NCI-H69 (cell line): ENCODE data around the gene CMTM8.
A peak's percentile ranks its signal among the peaks of the same experiment; 100 is the strongest.
"Not testable (repeated sequence)": the region's sequence is repeated elsewhere in the genome, so short reads cannot be mapped to it uniquely, and the experiment has no call there.

Source experiments
- DNase-seq: peaks from one replicate; lab custom pipeline; 2025; lab: John Stamatoyannopoulos, UW

Gene CMTM8, protein sequence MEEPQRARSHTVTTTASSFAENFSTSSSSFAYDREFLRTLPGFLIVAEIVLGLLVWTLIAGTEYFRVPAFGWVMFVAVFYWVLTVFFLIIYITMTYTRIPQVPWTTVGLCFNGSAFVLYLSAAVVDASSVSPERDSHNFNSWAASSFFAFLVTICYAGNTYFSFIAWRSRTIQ

DNA sequence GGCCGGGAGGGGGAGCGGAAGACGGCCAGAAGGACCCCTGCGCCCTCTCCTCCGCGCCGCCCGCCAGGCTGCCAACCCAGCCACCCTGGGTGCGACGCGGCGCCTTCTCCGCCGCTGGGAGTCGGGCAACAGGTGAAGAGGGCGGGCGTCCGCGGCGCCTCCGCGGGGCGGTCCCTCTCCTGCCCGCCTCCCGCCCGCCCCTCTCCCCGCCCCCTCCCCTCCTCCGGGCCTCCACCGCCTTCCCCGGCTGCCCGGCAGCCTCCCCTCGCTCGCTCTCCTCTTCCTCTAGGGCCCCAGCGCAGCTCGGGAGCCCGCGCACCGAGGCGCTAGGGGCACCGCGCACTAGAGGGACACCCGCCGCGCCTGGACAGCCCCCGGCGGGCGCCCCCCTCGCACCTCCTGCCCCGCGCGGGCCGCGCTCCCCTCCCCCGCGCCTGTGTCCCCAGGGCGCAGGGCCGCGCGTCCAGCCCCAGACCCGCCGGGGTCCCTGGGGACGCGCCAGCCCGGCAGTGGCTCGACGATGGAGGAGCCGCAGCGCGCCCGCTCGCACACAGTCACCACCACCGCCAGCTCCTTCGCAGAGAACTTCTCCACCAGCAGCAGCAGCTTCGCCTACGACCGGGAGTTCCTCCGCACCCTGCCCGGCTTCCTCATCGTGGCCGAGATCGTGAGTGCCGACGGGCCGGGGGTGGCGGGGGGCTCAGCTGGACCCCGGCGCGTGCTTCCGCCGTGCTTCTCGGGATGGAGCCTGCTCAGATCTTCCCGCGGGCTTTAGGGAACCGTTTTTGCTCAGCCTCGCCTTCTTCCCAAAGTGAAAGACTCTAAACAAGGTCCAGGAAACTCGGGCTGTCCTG lies at the start of gene CMTM8:
Gene CMTM8, plus strand, starts transcription at position 228 of the 854 bp plus-strand sequence. Its CDS starts 293 bp downstream, at position 521.
- DNase-seq, result peak; percentile 79

DNA sequence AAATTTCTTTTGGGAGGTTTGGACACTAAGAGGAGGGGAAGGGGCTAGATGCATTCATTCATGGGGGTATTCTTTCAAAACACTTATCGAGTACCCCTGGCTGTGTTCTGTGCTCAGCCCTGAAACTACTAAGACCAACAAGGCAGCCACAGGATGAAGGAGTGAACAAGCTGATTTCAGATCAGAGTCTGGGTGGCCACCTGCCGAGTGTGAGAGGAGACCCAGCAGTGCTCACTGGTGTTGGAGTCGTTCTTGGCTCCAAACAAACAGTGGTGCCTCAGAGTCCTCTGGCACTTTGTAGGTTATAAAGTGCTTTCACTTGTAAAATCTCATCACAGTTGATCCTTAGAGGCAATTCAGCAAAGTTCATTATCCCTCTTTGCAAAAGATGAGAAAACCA lies 48.8 kb upstream of the CMTM8 start:
- DNase-seq, result no peak

DNA sequence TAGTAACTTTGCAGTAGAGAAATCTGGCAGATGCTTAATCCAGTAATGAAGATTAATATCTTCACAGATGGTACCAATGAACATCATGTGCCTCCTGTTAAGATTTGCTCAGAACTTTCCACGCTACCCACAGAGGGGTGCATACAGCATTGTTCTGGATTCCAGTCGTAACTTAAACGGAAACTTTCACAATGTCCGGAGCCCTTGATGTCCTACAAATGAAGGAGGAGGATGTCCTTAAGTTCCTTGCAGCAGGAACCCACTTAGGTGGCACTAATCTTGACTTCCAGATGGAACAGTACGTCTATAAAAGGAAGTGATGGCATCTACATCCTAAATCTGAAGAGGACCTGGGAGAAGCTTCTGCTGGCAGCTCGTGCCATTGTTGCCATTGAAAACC lies 47.9 kb upstream of the CMTM8 start:
- not testable (repeated sequence) for DNase-seq

DNA sequence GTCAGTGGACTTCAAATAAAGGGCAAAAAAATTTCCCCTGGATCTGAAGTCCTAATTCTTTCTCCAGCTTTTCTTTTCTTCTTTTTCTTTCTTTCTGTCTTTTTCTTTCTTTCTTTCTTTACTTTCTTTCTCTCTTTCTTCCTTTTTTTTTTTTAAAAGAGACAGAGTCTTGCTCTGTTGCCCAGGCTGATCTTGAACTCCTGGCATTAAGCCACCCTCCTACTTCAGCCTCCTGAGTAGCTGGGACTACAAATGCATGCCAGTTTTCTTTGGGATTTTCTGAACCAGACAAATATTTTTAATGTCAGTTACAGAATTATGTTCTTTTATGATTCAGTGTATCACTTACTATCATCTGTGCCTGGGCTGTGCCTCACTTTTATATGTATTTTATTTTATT lies 45.4 kb upstream of the CMTM8 start:
- no peak for DNase-seq

DNA sequence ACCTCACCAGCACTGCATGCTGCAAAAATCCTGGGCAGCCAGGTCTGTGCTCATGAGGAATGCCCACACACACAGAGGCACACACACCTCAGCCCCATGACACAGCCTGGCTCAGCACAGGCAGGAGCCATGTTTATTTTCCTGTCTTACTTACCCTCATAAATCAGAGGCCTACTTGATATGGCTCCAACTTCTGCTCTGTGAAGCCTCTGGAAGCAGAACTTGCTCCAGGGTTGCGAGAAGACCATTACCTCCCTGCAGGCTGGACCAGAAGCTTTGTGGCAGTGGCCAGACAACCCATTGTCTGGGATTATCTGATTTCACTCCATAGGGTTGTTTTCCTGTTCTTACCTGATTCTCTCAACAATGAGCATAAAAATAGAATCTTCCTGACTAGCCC lies 43.8 kb upstream of the CMTM8 start:
- DNase-seq, result no peak

DNA sequence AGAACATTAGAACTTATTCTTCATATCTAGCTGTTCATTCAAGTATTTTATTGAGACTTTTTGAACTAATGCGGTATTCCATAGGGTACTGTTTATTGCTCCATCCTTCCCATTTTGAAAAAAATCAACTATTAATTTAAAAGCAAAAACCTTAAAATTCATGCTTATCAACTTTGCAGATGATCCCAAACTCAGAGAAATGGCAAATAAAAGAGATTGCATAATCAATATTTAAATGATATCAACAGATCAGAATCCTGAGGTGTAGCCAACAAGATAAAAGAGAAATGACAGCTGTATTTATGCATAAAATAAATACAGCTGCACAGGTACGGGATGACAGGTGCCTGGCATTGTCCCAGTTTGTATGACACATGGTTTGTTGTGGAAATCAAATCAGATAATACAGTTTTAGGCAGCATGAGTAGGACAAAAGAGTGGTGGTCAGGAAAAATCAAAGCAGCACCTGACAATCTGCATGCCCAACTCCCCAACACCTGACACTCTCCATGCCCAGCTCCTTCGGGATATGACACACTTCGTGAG lies 42.4 kb upstream of the CMTM8 start:
- no peak for DNase-seq

DNA sequence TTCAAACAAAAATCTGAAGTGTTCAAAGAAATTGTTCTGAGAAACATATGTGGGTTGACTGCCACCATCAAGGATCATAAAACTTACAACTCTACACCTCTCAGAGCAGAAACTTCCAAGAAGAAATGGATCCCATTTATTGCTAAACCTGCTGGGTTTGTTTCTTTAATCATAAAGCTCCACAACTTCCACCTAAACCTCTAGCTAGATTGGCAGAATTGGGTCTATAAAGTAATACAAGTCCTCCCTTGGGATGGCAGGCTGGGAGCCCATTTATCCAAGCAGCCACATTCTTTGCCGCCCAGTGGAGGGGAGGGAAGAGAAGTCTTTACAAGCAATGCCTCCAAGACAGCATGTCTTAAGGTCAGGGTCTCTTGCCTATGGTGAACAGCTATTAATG lies 40.5 kb upstream of the CMTM8 start:
- no peak for DNase-seq

DNA sequence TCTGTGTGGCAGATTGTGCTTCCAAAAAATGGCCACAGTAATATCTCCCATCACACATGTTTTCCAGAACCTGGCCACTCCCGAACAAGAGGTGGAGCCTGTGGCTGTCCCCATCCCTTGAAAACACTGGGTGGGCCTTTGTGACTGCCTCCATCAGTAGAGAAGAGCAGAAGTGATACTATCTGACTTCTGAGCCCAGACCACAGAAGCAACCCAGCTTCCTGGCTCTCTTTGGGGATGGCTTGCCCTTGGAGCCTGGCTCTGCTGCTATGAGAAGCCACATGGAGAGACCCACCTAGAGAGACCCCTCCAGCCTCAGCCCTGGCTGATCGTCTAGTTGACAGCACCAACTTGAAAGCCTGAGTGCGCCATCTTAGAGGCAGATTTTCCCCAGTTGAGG lies 39.8 kb upstream of the CMTM8 start:
- DNase-seq, result no peak

DNA sequence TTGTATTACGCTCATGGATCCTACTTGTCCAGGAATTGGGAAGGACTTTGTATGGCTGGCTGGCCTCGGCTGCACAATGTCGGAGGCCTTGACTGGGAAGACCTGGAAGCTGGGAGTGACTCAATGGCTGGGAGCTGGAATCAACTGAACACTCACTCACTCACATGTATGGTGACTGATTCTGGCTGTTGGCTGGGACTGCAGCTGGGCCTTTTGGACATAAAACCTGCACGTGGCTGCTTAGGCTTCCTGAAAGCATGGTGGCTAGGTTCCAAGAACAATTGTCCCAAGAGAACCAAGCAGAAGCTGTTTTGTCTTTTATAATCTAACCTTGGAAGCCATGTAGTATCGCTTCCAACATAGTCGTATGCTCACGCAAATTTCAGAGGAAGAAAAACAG lies 38.0 kb upstream of the CMTM8 start:
- DNase-seq, result no peak

DNA sequence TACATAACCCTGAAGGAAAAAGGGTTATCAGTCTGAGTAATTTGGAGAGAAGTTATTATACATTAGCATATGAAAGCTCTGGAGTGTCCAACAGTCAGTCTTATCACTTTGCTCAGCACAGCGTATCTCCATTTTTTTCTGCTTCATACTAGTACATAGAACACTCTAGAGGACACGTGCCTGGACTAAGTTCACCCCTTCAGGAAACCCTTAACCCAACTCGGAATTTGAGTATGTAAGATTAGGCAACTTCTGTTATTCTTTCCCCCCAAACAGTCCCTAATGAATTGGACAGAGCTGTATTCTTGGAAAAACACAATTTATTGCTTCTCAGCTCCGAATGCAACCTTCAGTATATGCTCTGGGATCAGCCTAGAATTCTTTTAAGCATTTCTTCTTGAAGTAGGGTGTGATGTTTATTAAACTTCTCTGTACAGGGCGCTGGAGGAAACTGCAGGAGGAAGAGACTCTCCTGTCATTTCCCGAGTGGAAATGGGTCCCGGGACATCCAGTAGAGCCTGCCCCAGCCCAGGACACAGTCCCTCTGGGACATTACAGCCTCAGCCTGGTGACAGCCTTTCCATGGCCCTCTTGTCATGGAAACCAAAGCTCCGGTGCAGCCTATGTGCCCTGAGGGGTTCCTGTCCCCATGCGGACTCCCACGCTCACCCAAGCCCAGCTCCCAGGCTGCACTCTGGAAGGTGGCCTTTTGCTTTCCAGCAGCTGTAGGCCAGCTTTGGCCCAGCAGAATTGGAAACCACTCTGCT lies 37.3 kb upstream of the CMTM8 start:
- no peak for DNase-seq

DNA sequence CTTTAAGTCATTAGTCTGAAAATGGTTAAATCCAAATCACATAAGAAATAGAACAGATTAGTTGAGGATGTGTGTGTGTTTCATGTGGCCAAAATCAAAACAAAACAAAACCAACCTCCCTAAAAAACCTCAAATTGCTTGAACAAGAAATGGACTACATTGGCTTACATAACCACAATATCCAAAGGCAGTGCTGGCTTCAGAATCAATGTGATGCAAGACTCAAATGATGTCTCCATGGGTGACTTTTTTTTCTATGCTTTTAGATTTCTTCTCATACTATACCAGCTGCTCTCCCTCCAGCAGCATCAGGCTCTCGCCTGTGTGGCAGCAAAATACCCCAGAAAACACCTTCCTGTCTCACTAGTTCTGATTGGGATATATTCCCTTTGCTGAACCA lies 36.0 kb upstream of the CMTM8 start:
- DNase-seq, result no peak

DNA sequence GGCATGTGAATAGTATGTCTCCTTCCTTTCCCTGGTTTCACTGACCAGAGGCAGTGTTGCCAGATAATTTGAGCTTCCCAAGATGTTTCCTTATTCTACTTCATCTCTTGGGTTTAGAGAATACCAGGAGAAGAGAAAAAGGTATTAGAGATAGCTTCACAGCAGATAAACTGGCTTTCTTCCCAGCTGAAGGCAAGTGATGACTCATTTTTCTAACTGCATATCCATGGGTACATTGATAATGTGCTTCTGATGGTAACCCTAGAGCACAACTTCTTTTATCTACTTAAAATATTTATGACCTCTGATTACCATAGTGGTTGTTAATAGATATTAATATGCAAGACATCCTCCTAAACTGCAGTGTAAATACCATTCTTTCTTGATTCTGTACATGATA lies 34.6 kb upstream of the CMTM8 start:
- DNase-seq, result no peak

DNA sequence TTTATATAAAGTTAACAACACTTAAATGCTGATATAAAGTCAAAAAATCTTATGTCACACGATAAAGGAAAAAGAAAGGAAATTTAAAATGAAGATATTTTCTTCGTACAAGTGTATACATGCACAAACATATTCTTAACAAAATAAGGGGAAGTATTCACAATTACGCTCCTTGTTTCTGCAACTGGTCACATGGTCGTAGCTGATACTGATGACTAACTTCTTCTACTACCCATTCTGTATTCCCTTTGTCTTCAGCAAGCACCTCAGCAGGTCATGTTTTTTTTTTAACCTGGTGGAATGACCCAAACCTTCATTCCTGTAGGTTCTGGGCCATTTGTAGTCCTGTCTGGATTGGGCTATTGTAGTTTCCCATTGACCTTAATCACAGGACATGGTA lies 30.0 kb upstream of the CMTM8 start:
- no peak for DNase-seq

DNA sequence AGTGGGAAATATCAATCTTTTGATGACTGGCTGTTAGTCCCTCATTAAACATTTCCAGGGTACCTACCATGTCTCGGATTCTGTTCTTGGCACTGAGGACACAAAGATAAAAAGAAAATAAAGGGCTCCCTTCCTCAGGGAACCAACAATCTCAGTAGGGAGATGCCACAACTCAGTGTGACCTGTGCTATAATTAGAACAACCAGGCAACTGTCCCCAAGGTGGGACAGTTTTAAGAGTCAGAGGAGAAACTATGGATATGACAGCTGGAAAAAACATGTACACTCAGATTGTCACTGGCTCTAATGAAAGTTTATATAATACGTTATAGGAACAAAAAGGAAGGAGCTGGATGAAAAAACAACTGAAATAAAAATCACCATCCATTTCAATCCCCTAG lies 23.3 kb upstream of the CMTM8 start:
- no peak for DNase-seq

DNA sequence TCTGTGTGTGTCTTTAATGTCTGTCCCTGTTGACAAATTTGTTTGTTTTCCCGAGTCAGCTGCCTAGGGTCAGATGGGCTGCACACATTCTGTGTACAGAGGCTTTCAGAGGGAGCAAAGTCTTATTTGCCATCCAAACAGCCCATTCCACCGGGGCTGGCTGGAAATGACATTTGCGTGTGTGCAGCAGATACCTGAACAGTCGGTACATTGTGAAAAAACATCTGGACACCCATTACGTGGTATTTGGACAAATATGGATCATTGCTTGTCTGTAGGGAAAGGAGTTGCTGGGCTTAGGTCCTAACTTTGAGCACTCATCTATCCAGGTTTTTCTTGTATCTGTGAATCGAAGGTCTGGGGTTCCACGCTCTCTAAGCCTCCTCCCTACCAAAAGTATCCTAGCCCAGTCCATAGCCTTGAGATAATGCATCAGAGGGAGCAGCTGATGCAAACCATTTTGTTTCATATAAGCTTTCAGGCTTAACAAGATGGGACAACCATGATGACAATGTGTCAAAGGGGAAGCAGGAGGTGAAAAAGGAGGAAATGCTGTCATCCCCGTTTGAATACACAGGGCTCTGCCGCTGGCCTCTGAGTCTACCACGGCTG lies 22.2 kb upstream of the CMTM8 start:
- peak; percentile 47 for DNase-seq

DNA sequence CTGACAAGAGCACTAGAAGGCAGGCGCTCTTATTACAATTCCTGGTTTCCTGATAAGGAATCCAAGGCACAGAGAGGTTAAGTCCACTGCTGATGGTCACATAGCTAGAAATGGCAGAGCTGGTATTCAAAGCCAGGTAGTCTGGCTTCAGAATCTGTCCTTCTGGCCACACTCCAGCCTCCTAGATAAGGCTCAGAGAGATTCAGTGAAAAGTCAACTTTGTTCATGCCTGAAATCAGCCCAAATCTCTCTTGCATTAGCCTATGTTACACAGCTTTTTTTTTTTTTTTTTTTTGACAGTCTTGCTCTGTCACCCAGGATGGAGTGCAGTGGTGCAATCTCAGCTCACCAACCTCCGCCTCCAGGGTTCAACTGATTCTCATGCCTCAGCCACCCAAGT lies 21.1 kb upstream of the CMTM8 start:
- no peak for DNase-seq

DNA sequence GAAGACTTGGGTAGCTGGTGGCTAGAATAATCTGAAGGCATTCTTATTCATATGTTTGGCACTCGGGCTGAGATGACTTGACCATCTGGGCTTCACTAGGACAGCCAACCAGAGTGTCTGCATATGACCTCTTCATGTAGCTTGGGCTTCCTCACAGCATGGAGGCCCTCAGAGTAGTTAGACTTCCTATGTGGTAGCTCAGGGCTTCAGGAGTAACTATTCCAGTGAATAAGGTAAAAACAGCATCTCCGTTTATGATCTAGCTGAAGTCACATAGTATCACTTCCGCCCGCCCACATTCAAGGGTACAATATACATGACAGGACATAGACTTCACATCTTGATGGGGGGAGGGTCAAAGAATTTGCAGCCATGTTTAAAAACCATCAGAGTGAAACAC lies 18.9 kb upstream of the CMTM8 start:
- DNase-seq, result no peak

DNA sequence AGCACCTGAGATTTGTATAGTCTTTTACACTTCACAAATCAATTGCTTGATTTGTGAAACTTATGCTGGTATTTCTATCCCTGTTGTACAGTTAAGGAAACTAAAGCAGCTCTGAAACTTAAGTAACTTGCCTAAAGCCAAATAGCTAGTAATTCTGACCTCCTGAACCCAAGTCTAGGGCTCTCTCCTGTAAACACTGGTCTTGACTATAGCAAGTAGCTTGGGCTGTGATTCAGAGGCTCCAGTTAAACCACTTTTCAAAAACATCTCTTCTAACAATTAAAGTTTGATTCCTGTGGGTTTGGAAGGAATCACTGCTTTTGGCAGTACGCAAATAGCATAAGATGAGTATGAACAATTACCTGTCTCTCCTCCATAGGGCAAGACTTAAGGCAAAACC lies 18.5 kb upstream of the CMTM8 start:
- no peak for DNase-seq

DNA sequence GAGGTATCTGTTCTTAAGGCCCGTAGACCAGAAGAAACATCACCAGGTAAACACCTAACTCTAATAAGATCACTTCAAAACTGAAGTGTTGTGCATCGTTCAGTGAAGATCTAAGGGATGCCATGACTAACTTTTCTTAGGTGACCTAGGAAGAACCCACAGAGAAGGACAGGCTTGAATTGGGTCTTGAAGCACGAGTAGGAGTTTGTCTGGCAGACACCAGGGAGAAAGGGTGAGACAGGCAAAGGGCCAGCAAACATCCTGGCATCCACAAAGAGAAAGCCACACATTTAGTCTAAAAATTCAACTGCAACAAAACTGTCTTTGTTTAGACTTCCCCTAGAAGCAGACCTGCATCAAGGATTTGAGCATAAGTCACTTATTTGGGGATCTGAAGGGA lies 15.5 kb upstream of the CMTM8 start:
- DNase-seq, result no peak

DNA sequence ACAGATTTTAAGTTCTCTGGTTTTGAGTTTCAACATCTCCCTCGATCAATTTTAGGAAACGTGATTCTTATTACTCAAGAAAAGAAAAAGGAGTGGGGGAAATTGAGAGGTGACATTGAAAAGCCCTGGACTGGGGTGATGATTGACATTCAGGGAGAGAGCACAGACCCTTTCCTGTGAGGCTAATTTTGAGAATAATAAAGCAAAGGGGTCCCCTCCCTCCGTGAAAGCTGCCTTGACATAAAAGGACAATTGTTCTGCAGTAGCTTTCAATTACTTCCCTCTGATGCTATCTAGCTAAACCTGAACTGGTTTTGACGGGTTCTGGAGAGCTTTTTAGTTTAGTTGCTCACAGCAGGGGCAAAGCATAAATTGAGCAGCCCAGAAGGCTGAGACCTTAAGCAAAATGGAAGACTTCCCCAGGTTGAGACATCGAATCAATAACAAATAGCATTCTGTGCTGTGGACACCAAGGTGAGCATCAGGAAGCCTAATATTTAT lies 14.4 kb upstream of the CMTM8 start:
- no peak for DNase-seq

DNA sequence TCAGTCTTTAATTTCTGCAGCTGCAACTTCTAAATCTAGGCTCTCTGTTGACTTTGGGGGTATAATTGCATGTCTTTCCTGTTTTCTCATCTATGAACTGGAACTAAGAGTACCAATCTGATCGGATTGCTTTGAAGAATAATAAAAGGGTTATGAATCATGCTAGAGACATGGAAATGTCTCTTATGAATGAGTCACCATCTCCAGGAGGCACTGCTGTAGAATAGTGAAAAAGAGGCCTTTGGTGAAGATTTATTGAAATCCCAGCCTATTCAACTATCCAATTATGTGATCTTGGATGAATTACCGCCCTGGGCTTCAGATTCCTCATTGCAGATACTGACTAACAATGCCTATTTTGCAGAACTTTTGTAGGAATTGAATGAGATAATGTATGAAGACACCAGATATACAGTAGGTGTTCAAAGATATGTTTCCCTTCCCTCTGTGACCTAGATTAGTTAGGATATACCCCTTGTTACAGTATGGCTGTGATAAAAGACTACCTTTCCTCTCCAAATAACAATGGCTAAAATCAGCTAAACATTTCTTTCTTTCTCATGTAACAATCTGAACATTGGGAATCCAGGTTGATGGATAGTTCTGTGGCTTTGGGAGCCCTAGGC lies 11.5 kb upstream of the CMTM8 start:
- DNase-seq, result peak; percentile 63

DNA sequence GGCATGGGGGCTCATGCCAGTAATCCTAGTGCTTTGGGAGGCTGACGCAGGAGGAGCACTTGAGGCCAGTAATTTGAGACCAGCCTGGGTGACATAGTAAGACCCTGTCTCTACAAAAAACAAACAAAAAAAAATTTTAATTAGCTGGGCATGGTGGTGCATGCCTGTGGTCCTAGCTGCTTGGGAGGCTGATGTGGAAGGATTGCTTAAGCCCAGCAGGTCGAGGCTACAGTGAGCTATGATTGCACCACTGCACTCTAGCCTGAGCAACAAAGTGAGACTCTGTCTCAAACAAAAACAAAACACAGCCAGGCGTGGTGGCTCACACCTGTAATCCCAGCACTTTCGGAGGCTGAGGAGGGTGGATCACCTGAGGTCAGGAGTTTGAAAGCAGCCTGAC lies 9.7 kb upstream of the CMTM8 start:
- not testable (repeated sequence) for DNase-seq
